OCI-LY3 (cell line): ENCODE data around the gene RHOF.

Experiments used
- H2AFZ ChIP-seq: fragments of 200-600, 300-600 bp; shearing (Covaris generic); 2 replicates; pipeline ENCODE4 v1.6.0; 2014; ENCODE audit warnings: antibody characterized with exemption, low read depth, low read length
- H3K27ac ChIP-seq: fragments of 200-600, 300-600 bp; sonication (generic); 2 replicates; pipeline ENCODE4 v1.5.1; 2014; ENCODE audit warnings: mild to moderate bottlenecking, low read length, moderate library complexity, mixed read lengths
- H3K27me3 ChIP-seq: fragments of 200-600, 300-600 bp; sonication (generic); 2 replicates; pipeline ENCODE4 v1.6.1; 2014; ENCODE audit warnings: low read depth, low read length, mixed read lengths
- H3K36me3 ChIP-seq: fragments of 200-600, 300-600 bp; sonication (generic); replicated peaks from 2 replicates; pipeline ENCODE3; 2014; ENCODE audit warnings: low read depth, low read length, mixed read lengths
- H3K4me1 ChIP-seq: fragments of 300-600, 200-600 bp; sonication (generic); 2 replicates; pipeline ENCODE4 v1.6.1; 2014; ENCODE audit warnings: low read length, mixed read lengths
- H3K4me2 ChIP-seq: fragments of 200-600, 300-600 bp; sonication (generic); 2 replicates; pipeline ENCODE4 v1.6.1; 2014; ENCODE audit warnings: low read length, mixed read lengths
- H3K4me3 ChIP-seq: fragments of 300-600, 200-600 bp; sonication (generic); 2 replicates; pipeline ENCODE4 v1.5.1; 2014; ENCODE audit warnings: antibody characterized with exemption, mild to moderate bottlenecking, low read length, moderate library complexity
- H3K79me2 ChIP-seq: fragments of 300-600, 200-600 bp; shearing (Covaris generic); 2 replicates; pipeline ENCODE4 v1.6.1; 2014; ENCODE audit warnings: mild to moderate bottlenecking, low read length, mixed read lengths
- H3K9ac ChIP-seq: fragments of 300-600, 200-600 bp; shearing (Covaris generic); 2 replicates; pipeline ENCODE4 v1.6.0; 2014; ENCODE audit warnings: mild to moderate bottlenecking, low read length, moderate library complexity
- H3K9me3 ChIP-seq: fragments of 200-600, 300-600 bp; shearing (Covaris generic); 2 replicates; pipeline ENCODE4 v1.6.1; 2014; ENCODE audit warnings: low read length, mixed read lengths; ENCODE audit not compliant: insufficient read depth
- H4K20me1 ChIP-seq: fragments of 200-600, 300-600 bp; sonication (generic); 2 replicates; pipeline ENCODE4 v1.6.1; 2016; ENCODE audit warnings: low read length, mixed read lengths; ENCODE audit not compliant: insufficient read depth
- CTCF ChIP-seq: fragments of 200-600, 300-600 bp; sonication (generic); IDR thresholded peaks from 2 replicates; pipeline ENCODE4 v1.5.1; 2014; ENCODE audit warnings: antibody characterized with exemption, low read length, low read depth
- EZH2phosphoT487 ChIP-seq: fragments of 200-600 bp; shearing (Covaris generic); IDR thresholded peaks from 2 replicates; pipeline ENCODE4 v1.6.1; 2018; ENCODE audit warnings: antibody characterized with exemption, mixed run types, low read depth

Gene RHOF

GRCh38 chr12:121731473-121731872 lies 62.0 kb downstream of the RHOF start:
- Histone ChIP-seq H3K4me3 (no peak overlapping the region), H3K9ac (no peak overlapping the region), H4K20me1 (no peaks in the 10 kb centered on the region), H3K79me2 (no peaks in the 10 kb centered on the region; the same call in 1 of the 2 replicates), H3K9me3 (no peaks in the 10 kb centered on the region), H2AFZ (no peak overlapping the region), H3K4me2 (no peak overlapping the region), H3K27ac (no peak overlapping the region), H3K27me3 (no peaks in the 10 kb centered on the region), H3K4me1 (no peaks in the 10 kb centered on the region), H3K36me3 (peaks cover 3% of the 10 kb centered on the region)
- TF ChIP-seq CTCF (no peak), EZH2phosphoT487 (no peak)

- Histone ChIP-seq H3K4me3 (no peak overlapping the region), H3K4me2 (no peak overlapping the region), H3K4me1 (no peaks in the 10 kb centered on the region), H3K79me2 (peaks cover 8% of the 10 kb centered on the region; the same call in 1 of the 2 replicates), H3K27ac (no peak overlapping the region), H3K36me3 (peaks cover 7% of the 10 kb centered on the region), H2AFZ (no peak overlapping the region), H4K20me1 (0 out of 2 replicates have a peak, but pooled peaks cover 3% of the 10 kb centered on the region), H3K9ac (no peak overlapping the region), H3K9me3 (no peaks in the 10 kb centered on the region), H3K27me3 (no peaks in the 10 kb centered on the region)
- no peak for TF ChIP-seq EZH2phosphoT487
- no peak for TF ChIP-seq CTCF
These were observed 64.5 kb downstream of the RHOF start for GRCh38 chr12:121729021-121729420.
